Epidermal melanocyte (primary cell): ENCODE data around the gene KIF23.
"Not testable (repeated sequence)": the region's sequence is repeated elsewhere in the genome, so short reads cannot be mapped to it uniquely, and the experiment has no call there.

ENCODE experiments used
- DNase-seq: peaks from one replicate; pipeline ENCODE4 v3.0.0; 2011; ENCODE audit warnings: low spot score; ENCODE audit not compliant: insufficient read length

The KIF23 gene

DNA sequence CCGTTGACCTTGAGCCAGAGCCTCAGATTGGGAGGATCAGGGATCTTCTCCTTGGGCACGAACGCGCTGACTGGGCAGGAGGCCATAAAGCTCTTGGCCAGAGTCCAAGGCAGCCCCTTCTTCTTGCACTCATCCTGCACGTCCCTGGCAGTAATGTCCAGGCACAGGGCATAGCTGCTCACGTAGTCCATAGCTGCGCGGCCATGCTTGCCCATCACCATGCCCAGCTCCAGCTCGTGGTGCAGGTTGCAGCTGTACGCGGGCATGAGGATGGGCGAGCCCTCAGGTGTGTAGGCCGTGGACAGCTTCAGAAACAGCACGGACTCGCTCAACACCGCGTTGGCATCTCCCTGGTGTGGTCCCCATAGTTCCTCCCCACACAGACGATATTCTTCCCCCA lies 20.5 kb downstream of the KIF23 start:
- DNase-seq, result no peak

DNA sequence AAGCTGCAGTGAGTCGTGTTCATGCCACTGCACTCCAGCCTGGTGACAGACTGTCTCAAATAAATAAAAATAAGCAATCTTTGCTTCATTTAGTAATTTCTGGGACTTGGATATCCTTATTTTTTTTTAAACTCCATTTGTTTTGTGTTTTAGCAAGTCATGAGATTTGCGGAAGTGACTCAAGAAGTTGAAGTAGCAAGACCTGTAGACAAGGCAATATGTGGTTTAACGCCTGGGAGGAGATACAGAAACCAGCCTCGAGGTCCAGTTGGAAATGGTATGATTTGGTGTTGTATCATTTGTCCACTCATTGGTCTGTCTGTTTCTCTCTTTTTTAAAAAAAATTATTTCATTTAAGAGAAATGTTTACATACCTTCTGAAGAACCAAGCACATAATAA lies 21.8 kb downstream of the KIF23 start:
- no peak for DNase-seq

DNA sequence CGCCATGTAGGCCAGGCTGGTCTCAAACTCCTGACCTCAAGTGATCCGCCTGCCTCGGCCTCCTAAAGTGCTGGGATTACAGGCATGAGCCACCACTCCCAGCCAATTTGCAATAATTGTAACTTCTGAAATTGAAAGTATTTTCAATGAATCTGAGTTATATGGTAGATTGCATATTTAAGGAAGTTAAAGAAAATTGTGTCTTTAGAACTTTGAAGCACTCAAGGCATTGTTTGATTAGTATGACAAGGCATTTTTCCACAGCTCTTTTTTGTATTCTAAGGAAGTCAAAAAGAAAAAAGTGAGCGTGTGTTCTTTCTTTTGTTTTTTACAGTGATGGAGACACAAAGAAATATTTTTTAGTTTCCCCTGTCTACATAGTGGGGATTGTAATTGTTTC lies 22.8 kb downstream of the KIF23 start:
- DNase-seq, result no peak

DNA sequence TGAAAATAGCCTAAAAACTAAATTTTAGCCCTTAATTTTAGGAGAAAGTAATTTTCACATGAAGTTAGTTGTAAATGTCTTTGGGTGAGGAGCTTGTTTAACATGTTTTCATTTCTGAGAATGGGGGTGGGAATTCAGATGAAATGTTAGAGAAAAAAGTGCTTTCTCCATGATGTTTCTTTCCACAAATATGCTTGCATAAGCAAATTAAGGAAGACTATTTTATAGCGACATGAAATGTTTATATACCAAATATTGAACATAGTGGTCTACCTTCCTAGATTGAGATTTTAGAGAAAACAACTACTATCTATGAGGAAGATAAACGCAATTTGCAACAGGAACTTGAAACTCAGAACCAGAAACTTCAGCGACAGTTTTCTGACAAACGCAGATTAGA lies 25.5 kb downstream of the KIF23 start:
- DNase-seq, result no peak

DNA sequence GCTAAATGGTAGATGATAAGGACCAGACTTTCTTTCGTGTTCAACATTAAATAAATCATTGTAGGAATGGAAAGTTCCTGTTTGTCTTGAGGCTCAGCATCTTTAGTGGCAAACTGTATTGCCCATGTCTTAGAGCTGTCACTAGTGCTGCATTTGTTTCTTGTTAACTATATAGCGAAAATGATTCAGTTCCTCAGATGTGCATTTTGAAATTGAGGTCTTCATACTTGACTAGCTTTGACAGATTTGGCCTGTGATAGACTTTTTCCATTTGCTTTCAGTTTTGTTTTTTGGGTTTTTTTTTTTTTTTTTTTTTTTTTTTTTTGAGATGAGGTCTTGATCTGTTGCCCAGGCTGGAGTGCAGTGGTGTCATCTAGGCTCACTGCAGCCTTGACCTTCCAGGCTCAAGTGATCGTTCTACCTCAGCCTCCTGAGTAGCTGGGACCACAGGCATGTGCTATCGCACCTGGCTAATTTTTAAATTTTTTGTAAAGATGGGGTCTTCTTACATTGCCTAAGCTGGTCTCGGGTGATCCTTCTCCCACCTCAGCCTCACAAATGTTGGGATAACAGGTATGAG lies 29.0 kb downstream of the KIF23 start:
- DNase-seq, result no peak

DNA sequence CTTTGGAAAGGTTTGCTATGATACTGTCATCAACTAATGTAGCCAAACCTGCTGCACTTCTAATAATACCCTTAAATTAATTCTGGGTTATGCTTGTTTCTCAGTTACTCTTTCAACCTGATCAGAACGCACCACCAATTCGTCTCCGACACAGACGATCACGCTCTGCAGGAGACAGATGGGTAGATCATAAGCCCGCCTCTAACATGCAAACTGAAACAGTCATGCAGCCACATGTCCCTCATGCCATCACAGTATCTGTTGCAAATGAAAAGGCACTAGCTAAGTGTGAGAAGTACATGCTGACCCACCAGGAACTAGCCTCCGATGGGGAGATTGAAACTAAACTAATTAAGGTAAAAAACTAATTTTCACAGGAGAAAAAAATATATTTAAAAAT lies 30.5 kb downstream of the KIF23 start:
- no peak for DNase-seq

DNA sequence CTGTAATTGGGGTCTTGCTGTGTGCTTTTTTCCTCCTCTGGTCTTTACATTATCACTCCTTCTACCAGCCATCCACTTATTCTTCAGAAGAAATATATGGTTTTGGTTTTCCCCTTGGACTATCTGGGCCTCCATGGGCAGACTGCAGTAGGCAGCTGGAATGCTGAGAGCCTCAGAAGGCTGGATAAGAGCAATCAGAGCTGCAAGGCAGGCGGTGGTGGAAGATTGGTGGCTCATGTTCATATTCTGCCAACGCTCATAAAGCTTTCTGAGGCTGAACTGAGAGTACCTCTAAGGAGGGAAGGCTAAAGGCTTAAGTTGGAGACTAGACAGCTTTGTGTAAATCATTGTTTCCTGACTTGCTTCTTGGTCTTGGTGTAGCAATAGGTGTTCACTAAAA lies 32.8 kb downstream of the KIF23 start:
- DNase-seq, result no peak

DNA sequence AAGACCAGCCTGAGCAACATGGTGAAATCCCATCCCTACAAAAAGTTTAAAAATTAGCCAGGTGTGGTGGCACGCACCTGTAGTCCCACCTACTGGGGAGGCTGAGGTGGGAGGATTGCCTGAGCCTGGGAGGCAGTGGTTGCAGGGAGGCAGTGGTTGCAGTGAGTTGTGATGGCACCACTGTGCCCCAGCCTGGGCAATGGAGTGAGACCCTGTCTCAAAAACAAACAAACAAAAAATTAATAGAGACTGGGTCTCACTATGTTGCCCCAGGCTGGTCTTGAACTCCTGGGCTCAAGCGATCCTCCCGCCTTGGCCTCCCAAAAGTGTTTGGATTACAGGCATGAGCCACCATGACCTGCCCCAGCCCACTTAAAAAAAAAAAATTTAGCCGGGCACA lies 36.1 kb downstream of the KIF23 start:
- DNase-seq, result not testable (repeated sequence)

DNA sequence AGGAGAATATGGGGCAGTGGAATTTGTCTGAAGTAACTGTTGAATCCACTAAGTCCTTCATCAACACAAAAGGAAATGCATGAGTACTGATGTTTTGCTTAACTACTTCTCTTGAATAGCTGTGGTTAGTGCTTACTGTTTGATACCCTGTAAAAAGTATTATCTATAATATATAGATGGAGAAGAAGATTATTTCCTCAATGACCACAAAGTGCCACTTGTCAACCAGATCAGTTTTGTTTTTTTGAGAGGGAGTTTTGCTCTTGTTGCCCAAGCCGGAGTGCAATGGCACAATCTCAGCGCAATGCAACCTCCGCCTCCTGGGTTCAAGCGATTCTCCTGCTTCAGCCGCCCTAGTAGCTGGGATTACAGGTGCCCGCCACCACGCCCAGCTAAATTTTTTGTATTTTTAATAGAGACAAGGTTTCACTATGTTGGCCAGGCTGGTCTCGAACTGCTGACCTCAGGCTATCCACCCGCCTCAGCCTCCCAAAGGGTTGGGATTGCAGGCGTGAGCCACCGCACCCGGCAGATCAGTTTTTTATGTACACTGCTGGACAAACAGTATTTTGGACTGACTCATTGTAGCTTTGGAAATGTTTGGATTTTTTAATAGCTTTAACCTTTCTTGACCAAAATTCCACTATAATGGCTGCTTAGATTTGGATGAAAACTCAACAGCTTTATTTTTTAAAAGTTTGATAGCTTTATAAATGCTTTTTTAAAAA lies 37.0 kb downstream of the KIF23 start:
- DNase-seq, result no peak

DNA sequence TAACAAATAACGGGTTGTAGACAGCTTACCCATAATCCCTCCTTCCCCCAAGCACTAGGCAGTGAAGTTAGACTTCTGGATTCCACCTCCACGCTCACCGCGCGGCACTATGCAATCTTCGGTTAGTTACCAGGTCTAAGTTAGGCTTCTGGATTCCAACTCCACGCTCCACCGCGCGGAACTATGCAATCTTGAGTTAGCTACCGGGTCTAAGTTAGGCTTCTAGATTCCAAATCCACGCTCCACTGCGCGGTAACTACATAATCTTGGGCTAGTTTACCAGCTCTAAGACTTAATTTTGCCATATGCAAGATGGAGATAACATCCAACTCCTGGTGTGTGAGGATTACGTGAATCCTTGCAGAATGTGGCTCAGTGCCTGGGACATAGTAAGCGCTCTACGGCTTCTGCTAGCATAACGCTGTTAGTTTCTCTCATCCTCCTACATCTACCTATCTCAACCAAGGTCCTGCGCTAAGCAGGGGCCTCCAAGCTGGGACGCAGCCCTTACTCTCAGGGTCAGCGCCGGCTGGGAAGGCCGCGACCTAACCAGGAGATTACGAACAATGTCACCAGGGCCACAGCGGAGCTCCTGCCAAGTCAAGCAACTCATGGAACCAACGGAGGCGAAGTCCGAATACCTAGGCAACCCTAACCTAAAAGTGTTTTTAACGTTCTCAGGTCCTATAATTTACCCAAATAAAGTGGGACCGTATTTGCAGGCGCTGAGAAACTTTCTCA lies 38.0 kb downstream of the KIF23 start:
- DNase-seq, result no peak

DNA sequence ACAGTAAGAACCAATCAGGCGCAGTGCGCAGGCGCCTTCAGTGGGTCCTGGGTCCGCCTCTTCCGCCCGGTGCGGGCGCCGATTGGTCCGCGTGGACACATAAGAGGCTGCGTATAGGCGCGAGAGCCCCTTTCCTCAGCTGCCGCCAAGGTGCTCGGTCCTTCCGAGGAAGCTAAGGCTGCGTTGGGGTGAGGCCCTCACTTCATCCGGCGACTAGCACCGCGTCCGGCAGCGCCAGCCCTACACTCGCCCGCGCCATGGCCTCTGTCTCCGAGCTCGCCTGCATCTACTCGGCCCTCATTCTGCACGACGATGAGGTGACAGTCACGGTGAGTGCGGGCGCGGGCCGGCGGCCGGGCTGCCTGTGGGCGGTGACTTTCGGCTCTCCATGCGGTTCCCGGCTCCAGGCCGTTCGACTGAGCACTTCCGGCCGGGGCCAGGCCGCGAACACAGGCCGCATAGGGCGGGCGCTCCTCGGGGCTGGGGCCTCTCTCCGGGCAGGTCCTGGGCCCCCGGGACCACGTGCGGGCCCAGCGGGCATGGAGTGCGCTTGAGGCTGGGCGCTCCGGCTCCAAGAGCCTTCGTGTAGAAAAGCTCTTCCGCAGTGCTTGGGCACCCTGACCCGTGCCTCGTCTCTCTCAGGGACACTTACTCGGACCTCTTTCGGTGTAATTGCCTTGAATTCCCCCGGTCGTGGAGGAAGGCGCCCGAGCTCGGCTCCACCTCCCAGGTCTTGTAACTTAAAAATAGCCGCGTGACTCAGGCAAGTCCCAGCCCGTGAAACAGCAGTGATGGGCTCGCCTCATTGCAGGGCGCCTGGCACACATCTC lies 38.8 kb downstream of the KIF23 start, which contains the start of gene RPLP1:
Gene RPLP1, plus strand, starts transcription at position 127 of the 830 bp plus-strand sequence. Its CDS starts 131 bp downstream, at position 258.
- DNase-seq, result peak; percentile 87

DNA sequence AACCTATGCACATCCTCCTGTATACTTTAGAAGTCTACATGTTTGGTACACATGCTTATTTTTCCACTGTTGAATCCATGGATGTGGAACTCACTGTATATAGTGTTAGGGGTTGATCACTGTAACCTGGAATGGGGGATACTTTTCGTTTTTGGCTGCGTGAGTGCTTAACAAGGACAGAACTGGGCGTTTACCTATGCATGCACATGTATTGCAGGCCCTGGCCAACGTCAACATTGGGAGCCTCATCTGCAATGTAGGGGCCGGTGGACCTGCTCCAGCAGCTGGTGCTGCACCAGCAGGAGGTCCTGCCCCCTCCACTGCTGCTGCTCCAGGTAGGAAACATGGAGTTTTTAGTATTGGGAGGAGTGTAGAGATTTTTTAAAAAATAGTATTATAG lies 40.8 kb downstream of the KIF23 start:
- DNase-seq, result no peak

DNA sequence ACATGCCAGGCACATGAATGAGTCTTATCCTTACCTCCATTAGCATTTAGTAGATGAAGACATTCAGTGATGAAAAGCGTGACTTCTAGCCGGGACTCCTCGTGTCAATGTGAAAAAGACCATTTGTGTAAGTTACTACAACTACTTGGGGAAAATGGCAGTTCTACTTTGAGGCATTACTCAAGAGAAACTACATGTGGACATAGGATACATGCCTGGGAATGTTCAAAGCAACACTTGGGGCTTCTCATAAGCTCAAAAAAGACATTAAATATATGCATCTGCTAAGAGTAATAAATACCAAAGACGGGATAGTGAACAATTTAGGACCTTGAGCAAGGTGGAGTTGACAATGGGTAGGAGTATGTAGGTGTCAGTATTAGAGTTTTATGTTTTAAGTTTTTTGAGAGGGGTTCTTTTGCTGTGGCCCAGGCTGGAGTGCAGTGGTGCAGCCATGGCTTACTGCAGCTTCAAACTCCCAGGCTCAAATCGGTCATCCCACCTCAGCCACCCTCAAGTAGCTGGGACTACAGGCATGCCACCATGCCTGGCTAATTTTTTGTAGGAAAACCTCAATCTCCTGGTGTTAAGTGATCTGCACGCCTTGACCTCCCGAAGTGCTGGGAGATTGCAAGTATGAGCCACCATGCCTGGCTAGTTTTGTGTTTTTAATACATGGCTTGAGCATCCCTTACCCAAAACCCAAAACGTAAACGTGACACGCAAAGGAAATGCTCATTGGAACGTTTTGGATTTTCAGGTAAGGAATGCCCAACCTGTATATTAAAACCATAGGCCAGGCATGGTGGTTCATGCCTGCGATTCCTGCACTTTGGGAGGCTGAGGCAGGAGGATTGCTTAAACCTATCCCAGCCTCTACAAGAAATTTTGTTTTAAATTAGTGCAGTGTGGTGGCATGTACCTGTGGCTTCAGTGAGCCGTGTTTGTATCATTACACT lies 42.3 kb downstream of the KIF23 start:
- DNase-seq, result no peak

DNA sequence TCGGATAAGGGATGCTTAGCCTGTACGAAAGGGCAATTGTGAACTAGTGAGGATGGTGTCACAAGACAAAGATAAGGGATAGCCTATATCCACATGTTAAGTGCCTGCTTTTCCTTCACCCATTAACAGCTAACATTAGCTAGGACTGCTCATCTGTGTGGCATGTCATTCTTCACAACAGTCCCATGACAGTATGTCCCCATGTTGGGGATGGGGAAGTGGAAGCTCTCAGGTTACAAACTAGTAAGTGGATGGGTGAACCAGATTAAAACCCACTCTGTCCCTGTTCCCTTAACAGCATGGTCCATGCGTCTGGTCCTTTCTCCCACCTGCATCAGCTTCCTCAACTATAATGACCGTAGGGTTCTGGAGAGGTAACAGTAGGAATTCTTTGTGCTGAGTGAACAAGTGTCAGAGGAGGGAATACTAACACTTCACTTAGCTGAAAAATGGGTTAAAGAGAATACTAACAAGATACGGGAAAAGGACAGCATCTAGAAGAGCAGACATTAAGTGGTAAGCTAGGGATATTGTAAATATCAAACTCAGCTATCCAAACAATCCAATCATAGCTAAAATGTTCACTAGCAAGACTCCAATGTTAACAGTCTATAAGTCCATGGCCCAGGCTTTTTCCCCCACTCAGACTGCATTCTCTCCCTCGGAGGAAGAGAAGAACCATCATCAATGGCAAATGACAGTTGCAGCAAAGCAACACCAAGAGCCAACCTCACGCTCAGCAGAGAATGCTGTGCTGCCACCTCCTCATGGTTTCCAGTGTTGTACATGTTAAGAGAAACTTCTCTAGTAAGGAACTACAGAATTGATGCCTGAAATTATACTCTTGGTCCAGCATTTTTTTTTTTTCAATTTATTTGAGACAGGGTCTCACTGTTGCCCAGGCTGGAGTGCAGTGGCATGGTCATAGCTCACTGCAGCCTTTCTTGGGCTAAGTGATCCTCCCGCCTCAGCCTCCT lies 43.4 kb downstream of the KIF23 start:
- no peak for DNase-seq

DNA sequence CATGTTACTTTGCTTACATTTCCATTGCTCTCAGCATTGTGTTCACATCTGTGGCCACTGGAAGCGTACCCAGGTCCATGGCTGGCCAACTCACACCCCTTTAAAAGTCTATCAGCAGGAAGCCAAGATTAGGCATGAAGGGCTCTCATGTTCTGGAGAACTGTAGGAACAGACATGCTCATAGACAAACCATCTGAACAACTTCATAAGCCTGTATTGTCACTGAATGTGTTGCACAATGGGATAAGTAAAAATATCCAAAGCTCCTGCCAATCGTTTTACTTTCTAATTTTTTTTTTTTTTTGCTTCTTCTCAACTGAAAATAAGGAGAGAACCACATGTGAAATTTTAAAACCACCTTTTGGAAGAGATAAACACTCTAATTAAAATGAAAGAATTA lies 44.9 kb downstream of the KIF23 start:
- DNase-seq, result no peak

DNA sequence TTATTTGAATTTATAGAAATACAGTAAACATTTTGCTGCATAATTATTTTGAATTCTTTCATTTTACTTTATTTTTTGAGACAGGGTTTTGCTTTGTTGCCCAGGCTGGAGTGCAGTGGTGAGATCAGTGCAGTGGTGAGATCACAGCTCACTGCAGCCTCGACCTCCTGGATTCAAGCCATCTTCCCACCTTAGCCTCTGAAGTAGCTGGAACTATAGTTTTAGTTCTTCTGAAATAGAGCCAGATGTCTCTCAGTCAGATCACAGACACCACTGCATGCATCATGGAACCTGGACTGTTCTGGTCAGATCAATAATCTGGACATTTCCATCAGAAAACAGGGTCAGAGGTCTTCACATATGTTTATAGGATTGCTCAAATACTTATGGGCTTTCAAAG lies 46.3 kb downstream of the KIF23 start:
- no peak for DNase-seq

DNA sequence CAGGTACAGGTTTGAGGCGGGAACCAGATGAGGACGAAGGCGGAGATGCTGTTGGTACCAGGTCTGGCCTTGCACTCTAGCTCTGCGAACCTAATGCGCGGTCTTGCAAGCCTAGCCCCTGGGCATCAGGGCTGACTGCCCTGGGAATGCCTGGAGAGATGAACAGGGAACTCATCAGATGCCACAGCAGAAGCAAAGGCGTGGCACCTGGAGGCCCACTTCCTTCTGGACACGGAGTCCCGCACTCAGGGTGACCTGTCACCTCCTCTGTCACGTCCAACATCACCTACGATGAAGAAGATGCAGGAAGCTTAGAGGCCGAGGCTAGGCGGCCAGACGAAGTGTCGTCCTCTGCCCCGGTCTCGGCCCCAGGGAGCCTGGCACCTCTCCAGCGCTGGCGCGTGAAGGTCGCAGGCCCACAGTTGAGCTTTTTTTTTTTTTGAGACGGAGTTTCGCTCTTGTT lies 47.9 kb downstream of the KIF23 start:
- no peak for DNase-seq

DNA sequence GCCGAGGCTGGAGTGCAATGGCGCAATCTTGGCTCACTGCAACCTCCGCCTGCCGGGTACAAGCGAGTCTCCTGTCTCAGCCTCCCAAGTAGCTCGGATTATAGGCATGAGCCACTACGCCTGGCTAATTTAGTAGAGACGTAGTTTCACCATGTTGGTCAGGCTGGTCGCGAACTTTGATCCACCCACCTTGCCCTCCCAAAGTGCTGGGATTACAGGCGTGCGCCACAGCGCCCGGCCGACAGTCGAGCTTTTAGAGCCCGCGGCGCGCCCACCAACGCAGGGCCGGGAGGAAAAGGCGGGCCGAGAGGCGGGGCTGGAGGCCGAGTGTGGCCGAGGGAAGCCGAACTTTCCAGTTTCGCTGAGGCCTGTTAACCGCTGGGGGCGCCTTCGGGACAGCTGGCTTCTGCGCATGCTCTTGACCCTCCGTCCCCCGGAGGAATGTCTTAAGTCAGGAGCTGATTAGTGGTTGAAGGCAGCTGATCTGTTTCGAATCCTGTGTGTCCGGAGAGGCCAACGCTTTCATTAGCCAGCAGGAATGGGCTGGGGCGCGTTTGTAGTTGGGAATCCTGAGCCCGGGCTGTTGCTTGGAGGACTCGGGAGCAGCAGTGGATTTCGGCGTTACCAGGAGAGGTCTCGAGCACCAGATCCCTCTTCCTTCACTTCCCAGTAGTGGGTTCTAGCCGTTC lies 48.5 kb downstream of the KIF23 start:
- peak; percentile 99 for DNase-seq
